Skeletal muscle satellite cell (primary cell): ENCODE measurements around the gene CDC42BPA.

Experiments used
- H3K27me3 ChIP-seq: 2 replicates; pipeline ENCODE4 v1.7.0; 2013; ENCODE audit warnings: low read length; ENCODE audit not compliant: control insufficient read depth, insufficient read depth
- H3K36me3 ChIP-seq: 2 replicates; pipeline ENCODE4 v1.7.0; 2013; ENCODE audit warnings: mild to moderate bottlenecking, control low read depth, low read length; ENCODE audit not compliant: insufficient read depth
- H3K4me1 ChIP-seq: 2 replicates; pipeline ENCODE4 v1.7.0; 2013; ENCODE audit warnings: low read length; ENCODE audit not compliant: control insufficient read depth, insufficient read depth
- H3K4me2 ChIP-seq: 2 replicates; pipeline ENCODE4 v1.7.0; 2013; ENCODE audit warnings: mild to moderate bottlenecking, low read length
- H3K4me3 ChIP-seq: 2 replicates; pipeline ENCODE4 v1.7.0; 2013; ENCODE audit warnings: low read length
- H3K9ac ChIP-seq: 2 replicates; pipeline ENCODE4 v1.7.0; 2013; ENCODE audit warnings: mild to moderate bottlenecking, low read depth, low read length, moderate library complexity
- H3K9me3 ChIP-seq: replicated peaks from 2 replicates; pipeline ENCODE4 v1.7.0; 2013; ENCODE audit warnings: mild to moderate bottlenecking, control low read depth, low read length

CDC42BPA gene

GRCh38 chr1:227102056-227102455 is 216.2 kb downstream of the CDC42BPA start:
- peaks cover 11% of the 10 kb centered on the region for H3K36me3 ChIP-seq
- H3K4me2 ChIP-seq = no peak overlapping the region
- no peaks in the 10 kb centered on the region for H3K9me3 ChIP-seq

DNA sequence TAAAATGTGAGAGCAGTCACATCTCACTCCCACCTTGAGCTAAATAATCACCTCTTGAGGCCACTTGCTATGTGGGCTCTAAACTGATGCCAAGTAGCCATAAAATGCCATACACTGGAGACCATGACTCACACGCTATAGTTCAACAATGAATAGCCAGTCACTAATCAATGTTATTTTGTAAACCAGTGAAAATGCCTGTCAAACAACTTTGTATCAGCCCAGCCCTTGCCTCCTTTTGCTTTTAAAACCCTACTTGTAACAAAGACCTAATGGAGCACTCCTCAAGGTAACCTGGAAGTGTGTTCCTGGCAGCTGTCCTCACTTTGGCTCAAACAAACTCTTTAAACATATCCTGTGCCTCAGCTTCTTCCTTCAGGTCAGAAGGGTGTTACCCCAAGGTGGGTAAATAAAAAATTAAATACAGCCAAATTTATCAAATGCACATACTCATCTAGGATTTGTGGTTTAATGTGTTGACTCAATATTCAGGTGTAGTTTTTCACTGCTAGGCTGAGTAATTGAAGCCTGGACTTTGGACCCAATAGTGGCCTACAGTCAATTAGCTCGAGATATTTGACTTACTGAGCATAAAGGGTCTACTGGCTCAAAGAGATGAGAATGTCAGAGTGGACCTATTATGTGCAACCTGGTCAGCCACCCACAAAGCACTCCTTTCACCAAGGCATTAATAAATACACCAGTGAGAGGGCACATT is 223.9 kb downstream of the CDC42BPA start:
- no peak overlapping the region for H3K9ac ChIP-seq
- no peaks in the 10 kb centered on the region for H3K9me3 ChIP-seq
- H3K4me3 ChIP-seq = no peak overlapping the region
- no peaks in the 10 kb centered on the region for H3K4me1 ChIP-seq
- peaks cover 11% of the 10 kb centered on the region for H3K36me3 ChIP-seq
- H3K4me2 ChIP-seq = no peak overlapping the region
- H3K27me3 ChIP-seq = no peaks in the 10 kb centered on the region

More at GRCh38 chr1:227102056-227102455, 216.2 kb downstream of the CDC42BPA start:
- H3K4me1 ChIP-seq = no peaks in the 10 kb centered on the region
- H3K9ac ChIP-seq = no peak overlapping the region
- no peak overlapping the region for H3K4me3 ChIP-seq
- no peaks in the 10 kb centered on the region for H3K27me3 ChIP-seq

GRCh38 chr1:227093309-227093708 is 225.0 kb downstream of the CDC42BPA start:
- peaks cover 8% of the 10 kb centered on the region for H3K36me3 ChIP-seq
- no peaks in the 10 kb centered on the region for H3K27me3 ChIP-seq

DNA sequence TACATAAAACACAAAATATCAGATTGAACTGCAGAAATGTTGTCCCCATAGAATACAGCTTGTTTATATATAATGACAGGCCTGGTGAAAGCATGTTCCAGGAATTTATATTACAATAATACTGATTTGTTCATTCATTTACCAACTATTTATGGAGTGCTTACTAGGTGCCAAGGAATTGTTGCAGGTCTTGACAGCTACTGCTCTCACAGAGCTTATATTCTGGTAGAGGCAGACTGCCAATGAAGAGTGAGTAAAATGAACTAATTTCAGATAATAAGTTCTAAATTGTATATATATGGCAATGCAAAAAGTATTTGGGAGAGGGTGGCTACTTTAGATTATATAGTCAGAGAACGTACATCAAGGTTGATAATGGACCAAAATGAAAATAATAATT is 226.2 kb downstream of the CDC42BPA start:
- Histone ChIP-seq H3K27me3 (no peaks in the 10 kb centered on the region), H3K9me3 (no peaks in the 10 kb centered on the region), H3K4me1 (no peaks in the 10 kb centered on the region), H3K4me2 (no peak overlapping the region), H3K9ac (no peak overlapping the region), H3K4me3 (no peak overlapping the region), H3K36me3 (peaks cover 8% of the 10 kb centered on the region)

More at GRCh38 chr1:227093309-227093708, 225.0 kb downstream of the CDC42BPA start:
- H3K9me3 ChIP-seq = no peaks in the 10 kb centered on the region
- no peaks in the 10 kb centered on the region for H3K4me1 ChIP-seq
- no peak overlapping the region for H3K4me3 ChIP-seq
- no peak overlapping the region for H3K4me2 ChIP-seq
- no peak overlapping the region for H3K9ac ChIP-seq

GRCh38 chr1:227086636-227087035 is 231.7 kb downstream of the CDC42BPA start:
- Histone ChIP-seq H3K4me3 (no peak overlapping the region), H3K4me2 (no peak overlapping the region), H3K4me1 (no peaks in the 10 kb centered on the region), H3K9me3 (no peaks in the 10 kb centered on the region), H3K36me3 (peaks cover 27% of the 10 kb centered on the region), H3K9ac (no peak overlapping the region), H3K27me3 (no peaks in the 10 kb centered on the region)

GRCh38 chr1:227082999-227083746 is 235.1 kb downstream of the CDC42BPA start:
- H3K36me3 ChIP-seq = peaks cover 26% of the 10 kb centered on the region
- no peak overlapping the region for H3K4me2 ChIP-seq
- no peaks in the 10 kb centered on the region for H3K9me3 ChIP-seq
- H3K4me3 ChIP-seq = no peak overlapping the region
- no peak overlapping the region for H3K9ac ChIP-seq
- H3K4me1 ChIP-seq = no peaks in the 10 kb centered on the region
- H3K27me3 ChIP-seq = no peaks in the 10 kb centered on the region

DNA sequence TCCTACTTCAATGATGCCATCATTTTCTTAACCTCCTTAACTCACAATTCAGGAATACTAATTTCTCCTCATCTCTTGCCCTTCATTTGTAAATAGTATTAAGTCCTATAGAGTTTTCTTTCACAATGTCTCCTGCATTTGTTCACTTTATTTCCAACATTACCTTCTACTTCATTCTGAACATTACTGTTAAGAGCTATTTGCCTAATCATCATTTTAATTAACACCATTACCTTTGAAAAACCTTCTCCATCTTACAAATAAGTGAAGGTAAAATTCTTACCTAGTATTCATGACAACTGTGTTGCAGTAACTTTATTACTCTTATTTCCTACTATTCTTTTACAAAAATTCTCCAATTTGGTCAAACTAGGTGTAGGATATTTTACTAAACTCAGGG is 240.5 kb downstream of the CDC42BPA start:
- H3K9me3 ChIP-seq = no peaks in the 10 kb centered on the region
- H3K9ac ChIP-seq = no peak overlapping the region
- H3K4me3 ChIP-seq = no peak overlapping the region
- H3K36me3 ChIP-seq = peaks cover 9% of the 10 kb centered on the region
- H3K4me2 ChIP-seq = no peak overlapping the region
- no peaks in the 10 kb centered on the region for H3K27me3 ChIP-seq
- H3K4me1 ChIP-seq = peaks cover 2% of the 10 kb centered on the region

DNA sequence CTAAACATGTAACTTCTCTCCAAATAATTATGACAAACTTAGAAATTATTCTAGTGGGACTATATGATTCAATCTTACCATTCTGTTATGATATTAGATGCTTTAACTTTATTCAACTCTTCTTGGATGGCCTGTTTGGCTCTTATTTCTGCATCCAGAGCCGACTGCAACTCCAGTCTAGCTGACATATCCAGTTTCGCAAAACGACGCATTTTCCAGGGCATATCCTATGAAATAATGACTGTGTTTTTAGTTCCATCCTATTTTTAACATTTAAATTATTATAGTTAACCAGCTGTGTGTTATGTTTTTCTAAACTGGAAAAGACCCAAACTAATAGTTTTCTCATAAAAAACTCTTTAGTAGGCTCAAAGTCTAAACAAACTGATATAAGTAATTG is 244.5 kb downstream of the CDC42BPA start:
- no peak overlapping the region for H3K4me2 ChIP-seq
- no peak overlapping the region for H3K4me3 ChIP-seq
- H3K9me3 ChIP-seq = no peaks in the 10 kb centered on the region
- H3K27me3 ChIP-seq = no peaks in the 10 kb centered on the region
- H3K9ac ChIP-seq = no peak overlapping the region
- peaks cover 2% of the 10 kb centered on the region for H3K4me1 ChIP-seq
- peaks cover 17% of the 10 kb centered on the region for H3K36me3 ChIP-seq

DNA sequence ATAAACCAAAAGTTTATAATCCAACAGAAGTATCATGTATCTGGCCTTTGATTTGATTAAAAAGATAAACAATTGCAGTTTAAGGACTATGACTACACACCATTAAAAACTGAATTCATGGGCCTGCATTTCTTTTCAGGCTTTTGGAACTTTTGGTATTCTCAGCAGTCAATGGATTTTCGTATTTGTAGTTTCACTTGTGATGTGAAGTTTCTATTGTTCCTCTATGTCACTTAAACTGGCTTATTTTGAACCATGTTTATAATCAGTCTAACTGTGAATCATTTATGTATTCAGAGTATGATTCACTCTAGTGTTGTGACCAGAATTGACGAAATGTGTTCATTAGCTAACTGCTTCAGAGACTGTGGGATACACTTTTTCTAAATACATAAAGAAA is 245.3 kb downstream of the CDC42BPA start:
- H3K4me1 ChIP-seq = peaks cover 2% of the 10 kb centered on the region
- H3K36me3 ChIP-seq = peaks cover 15% of the 10 kb centered on the region
- no peaks in the 10 kb centered on the region for H3K9me3 ChIP-seq
- H3K4me2 ChIP-seq = no peak overlapping the region
- H3K9ac ChIP-seq = no peak overlapping the region
- no peaks in the 10 kb centered on the region for H3K27me3 ChIP-seq
- H3K4me3 ChIP-seq = no peak overlapping the region

DNA sequence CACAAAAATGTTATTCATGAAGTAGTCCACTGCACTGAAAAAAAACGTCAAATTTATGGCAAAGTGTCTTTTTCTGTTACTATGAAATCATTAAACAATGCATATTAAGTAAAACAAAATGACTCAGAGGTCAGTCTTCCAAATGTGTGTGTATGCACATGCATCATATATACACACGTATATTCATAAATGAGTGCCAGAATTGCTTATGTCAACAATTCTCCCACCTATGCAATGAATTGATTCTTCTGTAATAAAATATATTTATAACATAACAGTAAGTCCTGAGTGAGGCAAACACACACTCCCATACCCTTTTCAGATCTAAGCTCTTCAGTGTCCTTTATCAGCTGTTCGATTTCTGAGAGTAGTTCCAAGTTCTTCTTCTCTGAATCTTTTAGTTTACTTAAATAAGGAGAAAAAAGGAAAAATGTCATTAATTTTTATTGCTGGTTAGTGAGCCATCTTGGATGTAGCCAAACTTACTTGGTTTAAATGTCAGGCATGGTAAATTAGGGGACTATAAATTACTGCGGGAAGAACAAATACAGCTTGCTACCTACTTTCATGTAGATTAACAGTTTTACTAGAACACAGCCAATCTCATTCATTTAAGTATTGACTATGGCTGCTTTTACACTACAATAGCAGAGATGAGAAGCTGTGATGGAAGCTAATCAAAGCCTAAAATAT is 246.3 kb downstream of the CDC42BPA start:
- Histone ChIP-seq H3K4me2 (no peak overlapping the region), H3K9ac (no peak overlapping the region), H3K4me1 (peaks cover 2% of the 10 kb centered on the region), H3K4me3 (no peak overlapping the region), H3K27me3 (no peaks in the 10 kb centered on the region), H3K9me3 (no peaks in the 10 kb centered on the region), H3K36me3 (peaks cover 15% of the 10 kb centered on the region)

DNA sequence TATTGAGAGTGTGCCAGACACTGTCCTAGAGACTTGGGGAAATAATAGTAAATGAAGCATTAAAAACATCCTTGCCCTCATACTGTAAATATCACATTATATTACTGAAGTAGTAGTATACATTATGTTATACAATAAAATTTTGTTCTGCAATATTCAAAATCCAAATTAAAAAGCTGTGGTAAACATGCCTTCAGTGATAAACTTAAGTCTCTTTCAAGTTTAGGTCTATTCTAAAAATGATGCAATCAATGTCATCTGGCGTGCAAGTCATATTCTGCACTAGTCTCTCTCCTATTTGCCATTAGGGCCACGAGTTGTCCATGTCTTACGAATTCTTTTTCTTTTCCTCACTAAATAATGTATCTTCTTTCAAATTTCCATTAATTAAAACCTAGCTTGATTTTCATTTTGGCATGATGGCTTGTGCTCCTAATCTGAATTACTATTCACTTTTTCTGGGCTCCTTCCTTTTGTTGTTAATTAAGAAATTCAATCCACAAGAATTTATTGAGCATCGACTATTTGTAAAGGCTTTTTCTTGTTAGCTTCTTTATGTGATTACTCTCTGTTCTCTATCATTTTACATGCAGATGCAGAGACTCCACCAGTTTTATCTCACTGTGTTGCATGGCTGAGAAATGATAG is 247.5 kb downstream of the CDC42BPA start:
- no peak overlapping the region for H3K9ac ChIP-seq
- no peak overlapping the region for H3K4me2 ChIP-seq
- H3K4me1 ChIP-seq = peaks cover 2% of the 10 kb centered on the region
- no peak overlapping the region for H3K4me3 ChIP-seq
- H3K36me3 ChIP-seq = peaks cover 16% of the 10 kb centered on the region
- no peaks in the 10 kb centered on the region for H3K27me3 ChIP-seq
- no peaks in the 10 kb centered on the region for H3K9me3 ChIP-seq
